CD4-positive, alpha-beta T cell (primary cell): ENCODE measurements around the gene CACNB2. TPM values are rescaled to one million over a fixed set of nuclear protein-coding genes. Genes with fewer than 3 reads are reported as not detected.

ENCODE experiments used
- ATAC-seq: fragments of 200-7000 bp; cut with Tn5 transposase; one replicate; pipeline ENCODE4 v1.10.0; 2022; ENCODE audit warnings: mild to moderate bottlenecking; ENCODE audit not compliant: poor library complexity
- CTCF ChIA-PET: fragments of 350-600 bp; sonication (Branson Sonifier 250); formaldehyde crosslinking; loops from one replicate; lab custom pipeline; 2021; ENCODE audit warnings: antibody characterized with exemption, inconsistent platforms; lab: Charles Lee
- POLR2A ChIA-PET: fragments of 350-600 bp; sonication (Branson Sonifier 250); formaldehyde crosslinking; loops from one replicate; lab custom pipeline; 2021; ENCODE audit warnings: antibody characterized with exemption, inconsistent platforms; lab: Charles Lee
- DNase-seq, 14 experiments: peaks; one replicate each; pipeline ENCODE4 v3.0.0-alpha.2; 2013 to 2020; ENCODE audit warnings: mixed read lengths in 2 of 14
- H3K27ac ChIP-seq, 2 donors: one replicate each; pipeline versions ENCODE4 v1.5.1 to v1.7.0; 2013; ENCODE audit warnings: low read length in 2 of 2, low read depth in 1 of 2, mild to moderate bottlenecking in 1 of 2
- H3K27me3 ChIP-seq, 2 experiments: 1 replicate in 1 of 2; 2 replicates in 1 of 2; pipeline versions ENCODE4 v1.6.1 to v1.7.0; 2013; ENCODE audit warnings: low read length in 2 of 2, control low read depth in 1 of 2, mild to moderate bottlenecking in 1 of 2, moderate library complexity in 1 of 2; ENCODE audit not compliant: insufficient read depth in 2 of 2, control insufficient read depth in 1 of 2
- H3K36me3 ChIP-seq: one replicate; pipeline ENCODE4 v1.6.1; 2013; ENCODE audit warnings: low read length, control low read depth; ENCODE audit not compliant: insufficient read depth
- H3K4me1 ChIP-seq: one replicate; pipeline ENCODE4 v1.6.1; 2013; ENCODE audit warnings: low read length, control low read depth; ENCODE audit not compliant: insufficient read depth
- H3K4me3 ChIP-seq: one replicate; pipeline ENCODE4 v1.5.1; 2013; ENCODE audit warnings: mild to moderate bottlenecking, low read length, moderate library complexity
- H3K9me3 ChIP-seq, 2 experiments: 1 replicate in 1 of 2; 2 replicates in 1 of 2; pipeline versions ENCODE4 v1.6.1 to v1.7.0; 2013; ENCODE audit warnings: low read length in 2 of 2, mild to moderate bottlenecking in 2 of 2, control low read depth in 1 of 2, moderate library complexity in 1 of 2; ENCODE audit not compliant: control insufficient read depth in 1 of 2, insufficient read depth in 1 of 2
- H3K27ac Mint-ChIP-seq: one replicate; pipeline ENCODE4 v1.8.0; 2020; ENCODE audit warnings: mixed read lengths
- H3K27me3 Mint-ChIP-seq: one replicate; pipeline ENCODE4 v1.8.0; 2021; ENCODE audit warnings: mixed read lengths
- H3K36me3 Mint-ChIP-seq: one replicate; pipeline ENCODE4 v1.8.0; 2021; ENCODE audit warnings: low read depth, mixed read lengths
- H3K4me1 Mint-ChIP-seq: one replicate; pipeline ENCODE4 v1.8.0; 2021; ENCODE audit warnings: low read depth, mixed read lengths
- H3K4me3 Mint-ChIP-seq: one replicate; pipeline ENCODE4 v1.8.0; 2020; ENCODE audit warnings: mild to moderate bottlenecking, mixed read lengths
- H3K9me3 Mint-ChIP-seq: one replicate; pipeline ENCODE4 v1.8.0; 2020; ENCODE audit warnings: mixed read lengths
- intact Hi-C, 2 experiments: fragments of 100-400 bp; cut with DNase I in 1 of 2; cut with micrococcal nuclease in 1 of 2; formaldehyde crosslinking; loops; one replicate each; pipeline versions ENCODE4 v1.15.1 to v1.9.0; 2023 to 2025; cut with DNase I, micrococcal nuclease
- total RNA-seq, 174 experiments: library from RNA in 2 of 174; stranded (reverse) in 2 of 174; gene quantifications; one replicate each; pipeline ENCODE4 v1.2.3 and lab custom pipeline; 2021 to 2026
- TF ChIP-seq, protein P1 (sequence below): fragments of 200-600 bp; IDR thresholded peaks from one replicate; pipeline ENCODE4 v1.8.0; 2022; ENCODE audit warnings: antibody characterized with exemption, mild to moderate bottlenecking

The CACNB2 gene
- total RNA-seq, 2 experiments from 2014 or later, result 0.34 TPM; not detected in 1

DNA sequence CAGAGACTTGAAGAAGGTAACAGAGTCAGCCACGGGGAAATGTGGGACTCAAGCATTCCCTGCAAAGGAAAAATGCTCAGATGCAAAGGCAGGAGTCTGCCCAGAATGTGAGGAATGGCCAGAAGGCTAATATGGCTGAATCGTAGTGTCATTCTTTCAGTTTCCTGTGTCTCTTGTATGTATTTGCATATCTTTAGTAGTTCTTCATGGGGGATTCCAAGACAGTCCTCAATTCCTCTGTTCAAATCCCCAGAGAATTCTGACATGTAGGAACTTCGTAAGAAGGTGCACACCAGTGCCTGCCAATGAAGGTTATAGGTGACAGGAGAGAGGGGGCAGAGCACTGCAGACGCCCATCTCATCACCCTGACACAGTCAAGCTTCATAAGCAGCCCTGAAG is 154.4 kb downstream of the CACNB2 start:
- H3K27me3 Mint-ChIP-seq, result no peaks in the 10 kb centered on the region
- POLR2A ChIA-PET, result no interaction called here
- no peak for ATAC-seq
- no peaks in the 10 kb centered on the region for H3K4me1 ChIP-seq
- DNase-seq, result no peak
- no peaks in the 10 kb centered on the region for H3K27me3 ChIP-seq
- H3K36me3 Mint-ChIP-seq, result no peaks in the 10 kb centered on the region
- TF ChIP-seq, protein P1, sequence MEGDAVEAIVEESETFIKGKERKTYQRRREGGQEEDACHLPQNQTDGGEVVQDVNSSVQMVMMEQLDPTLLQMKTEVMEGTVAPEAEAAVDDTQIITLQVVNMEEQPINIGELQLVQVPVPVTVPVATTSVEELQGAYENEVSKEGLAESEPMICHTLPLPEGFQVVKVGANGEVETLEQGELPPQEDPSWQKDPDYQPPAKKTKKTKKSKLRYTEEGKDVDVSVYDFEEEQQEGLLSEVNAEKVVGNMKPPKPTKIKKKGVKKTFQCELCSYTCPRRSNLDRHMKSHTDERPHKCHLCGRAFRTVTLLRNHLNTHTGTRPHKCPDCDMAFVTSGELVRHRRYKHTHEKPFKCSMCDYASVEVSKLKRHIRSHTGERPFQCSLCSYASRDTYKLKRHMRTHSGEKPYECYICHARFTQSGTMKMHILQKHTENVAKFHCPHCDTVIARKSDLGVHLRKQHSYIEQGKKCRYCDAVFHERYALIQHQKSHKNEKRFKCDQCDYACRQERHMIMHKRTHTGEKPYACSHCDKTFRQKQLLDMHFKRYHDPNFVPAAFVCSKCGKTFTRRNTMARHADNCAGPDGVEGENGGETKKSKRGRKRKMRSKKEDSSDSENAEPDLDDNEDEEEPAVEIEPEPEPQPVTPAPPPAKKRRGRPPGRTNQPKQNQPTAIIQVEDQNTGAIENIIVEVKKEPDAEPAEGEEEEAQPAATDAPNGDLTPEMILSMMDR, result no peak
- no peak overlapping the region for H3K27ac ChIP-seq
- intact Hi-C loops, result no loop called here
- H3K4me1 Mint-ChIP-seq, result no peaks in the 10 kb centered on the region
- CTCF ChIA-PET, result no interaction called here
- H3K36me3 ChIP-seq, result no peaks in the 10 kb centered on the region
- no peaks in the 10 kb centered on the region for H3K9me3 Mint-ChIP-seq
- no peak overlapping the region for H3K4me3 ChIP-seq
- no peaks in the 10 kb centered on the region for H3K9me3 ChIP-seq
- no peak overlapping the region for H3K4me3 Mint-ChIP-seq
- no peak overlapping the region for H3K27ac Mint-ChIP-seq

DNA sequence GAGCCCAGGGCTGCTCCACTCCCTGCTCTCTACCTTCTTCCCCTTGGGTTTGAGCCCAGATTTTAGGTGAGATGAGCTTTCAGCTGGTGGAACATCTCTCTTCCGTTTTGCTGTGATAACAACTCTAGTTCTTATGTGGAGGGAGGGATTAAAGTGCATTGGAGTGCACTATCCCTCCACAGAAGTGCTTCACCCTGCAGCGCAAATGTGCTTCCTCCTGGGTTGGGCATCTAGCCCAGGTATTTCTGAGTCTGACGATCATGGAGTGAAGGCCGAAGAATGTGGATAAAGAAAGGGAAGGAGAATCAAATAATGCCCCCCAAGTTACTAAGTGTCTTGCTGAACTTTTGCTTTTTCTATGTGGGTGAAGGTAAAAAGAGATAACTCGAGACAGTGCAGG is 157.4 kb downstream of the CACNB2 start:
- H3K4me1 Mint-ChIP-seq, result no peaks in the 10 kb centered on the region
- ChIA-PET CTCF (no interaction called here), POLR2A (no interaction called here)
- H3K9me3 Mint-ChIP-seq, result no peaks in the 10 kb centered on the region
- intact Hi-C loops, result no loop called here
- Histone ChIP-seq H3K27me3 (no peaks in the 10 kb centered on the region), H3K4me1 (no peaks in the 10 kb centered on the region), H3K36me3 (no peaks in the 10 kb centered on the region), H3K4me3 (no peak overlapping the region), H3K9me3 (no peaks in the 10 kb centered on the region), H3K27ac (no peak overlapping the region)
- H3K4me3 Mint-ChIP-seq, result no peak overlapping the region
- ATAC-seq, result no peak
- H3K27me3 Mint-ChIP-seq, result no peaks in the 10 kb centered on the region
- no peak for DNase-seq
- H3K27ac Mint-ChIP-seq, result no peak overlapping the region
- TF ChIP-seq, protein P1, result no peak
- no peaks in the 10 kb centered on the region for H3K36me3 Mint-ChIP-seq

DNA sequence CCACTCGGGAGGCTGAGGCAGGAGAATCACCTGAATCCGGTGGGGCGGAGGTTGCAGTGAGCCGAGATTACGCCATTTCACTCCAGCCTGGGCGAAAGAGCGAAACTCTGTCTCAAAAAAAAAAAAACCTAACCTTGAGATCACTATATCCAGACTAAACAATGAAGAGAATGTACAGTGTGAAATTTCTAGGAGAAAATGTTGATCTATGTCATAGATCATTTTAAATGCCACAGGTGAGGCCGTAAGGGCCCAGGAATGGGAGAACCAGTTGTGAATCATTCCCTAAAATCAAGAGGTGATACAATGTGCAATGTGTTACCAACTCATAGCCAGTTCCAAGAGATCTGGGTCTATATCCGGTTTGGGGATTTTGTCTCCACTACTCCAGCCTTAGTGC is 158.0 kb downstream of the CACNB2 start:
- Mint-ChIP-seq H3K27ac (no peak overlapping the region), H3K4me1 (no peaks in the 10 kb centered on the region), H3K9me3 (no peaks in the 10 kb centered on the region), H3K4me3 (no peak overlapping the region), H3K27me3 (no peaks in the 10 kb centered on the region), H3K36me3 (no peaks in the 10 kb centered on the region)
- H3K27ac ChIP-seq, result no peak overlapping the region
- TF ChIP-seq, protein P1, result no peak
- intact Hi-C loops, result no loop called here
- H3K4me3 ChIP-seq, result no peak overlapping the region
- POLR2A ChIA-PET, result no interaction called here
- no peaks in the 10 kb centered on the region for H3K4me1 ChIP-seq
- ATAC-seq (no peak), DNase-seq (no peak)
- H3K27me3 ChIP-seq, result no peaks in the 10 kb centered on the region
- no peaks in the 10 kb centered on the region for H3K9me3 ChIP-seq
- no peaks in the 10 kb centered on the region for H3K36me3 ChIP-seq
- CTCF ChIA-PET, result no interaction called here
